ENCODE data around the gene CPA3.

GRCh38 chr3:148861277-148861869 is 3.7 kb upstream of the CPA3 start:
- TF ChIP-seq GABPA (IDR thresholded peaks at IDR 0.05; ENCODE audit: low read depth), result no peak
- TF ChIP-seq, protein P1, sequence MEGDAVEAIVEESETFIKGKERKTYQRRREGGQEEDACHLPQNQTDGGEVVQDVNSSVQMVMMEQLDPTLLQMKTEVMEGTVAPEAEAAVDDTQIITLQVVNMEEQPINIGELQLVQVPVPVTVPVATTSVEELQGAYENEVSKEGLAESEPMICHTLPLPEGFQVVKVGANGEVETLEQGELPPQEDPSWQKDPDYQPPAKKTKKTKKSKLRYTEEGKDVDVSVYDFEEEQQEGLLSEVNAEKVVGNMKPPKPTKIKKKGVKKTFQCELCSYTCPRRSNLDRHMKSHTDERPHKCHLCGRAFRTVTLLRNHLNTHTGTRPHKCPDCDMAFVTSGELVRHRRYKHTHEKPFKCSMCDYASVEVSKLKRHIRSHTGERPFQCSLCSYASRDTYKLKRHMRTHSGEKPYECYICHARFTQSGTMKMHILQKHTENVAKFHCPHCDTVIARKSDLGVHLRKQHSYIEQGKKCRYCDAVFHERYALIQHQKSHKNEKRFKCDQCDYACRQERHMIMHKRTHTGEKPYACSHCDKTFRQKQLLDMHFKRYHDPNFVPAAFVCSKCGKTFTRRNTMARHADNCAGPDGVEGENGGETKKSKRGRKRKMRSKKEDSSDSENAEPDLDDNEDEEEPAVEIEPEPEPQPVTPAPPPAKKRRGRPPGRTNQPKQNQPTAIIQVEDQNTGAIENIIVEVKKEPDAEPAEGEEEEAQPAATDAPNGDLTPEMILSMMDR (IDR thresholded peaks at IDR 0.05; ENCODE audit: insufficient read depth, low read length), result peak; percentile 27
- TF ChIP-seq, protein P2, sequence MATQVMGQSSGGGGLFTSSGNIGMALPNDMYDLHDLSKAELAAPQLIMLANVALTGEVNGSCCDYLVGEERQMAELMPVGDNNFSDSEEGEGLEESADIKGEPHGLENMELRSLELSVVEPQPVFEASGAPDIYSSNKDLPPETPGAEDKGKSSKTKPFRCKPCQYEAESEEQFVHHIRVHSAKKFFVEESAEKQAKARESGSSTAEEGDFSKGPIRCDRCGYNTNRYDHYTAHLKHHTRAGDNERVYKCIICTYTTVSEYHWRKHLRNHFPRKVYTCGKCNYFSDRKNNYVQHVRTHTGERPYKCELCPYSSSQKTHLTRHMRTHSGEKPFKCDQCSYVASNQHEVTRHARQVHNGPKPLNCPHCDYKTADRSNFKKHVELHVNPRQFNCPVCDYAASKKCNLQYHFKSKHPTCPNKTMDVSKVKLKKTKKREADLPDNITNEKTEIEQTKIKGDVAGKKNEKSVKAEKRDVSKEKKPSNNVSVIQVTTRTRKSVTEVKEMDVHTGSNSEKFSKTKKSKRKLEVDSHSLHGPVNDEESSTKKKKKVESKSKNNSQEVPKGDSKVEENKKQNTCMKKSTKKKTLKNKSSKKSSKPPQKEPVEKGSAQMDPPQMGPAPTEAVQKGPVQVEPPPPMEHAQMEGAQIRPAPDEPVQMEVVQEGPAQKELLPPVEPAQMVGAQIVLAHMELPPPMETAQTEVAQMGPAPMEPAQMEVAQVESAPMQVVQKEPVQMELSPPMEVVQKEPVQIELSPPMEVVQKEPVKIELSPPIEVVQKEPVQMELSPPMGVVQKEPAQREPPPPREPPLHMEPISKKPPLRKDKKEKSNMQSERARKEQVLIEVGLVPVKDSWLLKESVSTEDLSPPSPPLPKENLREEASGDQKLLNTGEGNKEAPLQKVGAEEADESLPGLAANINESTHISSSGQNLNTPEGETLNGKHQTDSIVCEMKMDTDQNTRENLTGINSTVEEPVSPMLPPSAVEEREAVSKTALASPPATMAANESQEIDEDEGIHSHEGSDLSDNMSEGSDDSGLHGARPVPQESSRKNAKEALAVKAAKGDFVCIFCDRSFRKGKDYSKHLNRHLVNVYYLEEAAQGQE (IDR thresholded peaks at IDR 0.05; ENCODE audit: insufficient replicate concordance, low read depth), result no peak
- TF ChIP-seq POLR2AphosphoS5 (IDR thresholded peaks at IDR 0.05; ENCODE audit: low read depth), result no peak
- TF ChIP-seq SPI1 (IDR thresholded peaks at IDR 0.05; ENCODE audit: borderline replicate concordance, low read depth), result no peak

Data from HL-60 (cell line).